ENCODE measurements around the gene STRA6.

DNA sequence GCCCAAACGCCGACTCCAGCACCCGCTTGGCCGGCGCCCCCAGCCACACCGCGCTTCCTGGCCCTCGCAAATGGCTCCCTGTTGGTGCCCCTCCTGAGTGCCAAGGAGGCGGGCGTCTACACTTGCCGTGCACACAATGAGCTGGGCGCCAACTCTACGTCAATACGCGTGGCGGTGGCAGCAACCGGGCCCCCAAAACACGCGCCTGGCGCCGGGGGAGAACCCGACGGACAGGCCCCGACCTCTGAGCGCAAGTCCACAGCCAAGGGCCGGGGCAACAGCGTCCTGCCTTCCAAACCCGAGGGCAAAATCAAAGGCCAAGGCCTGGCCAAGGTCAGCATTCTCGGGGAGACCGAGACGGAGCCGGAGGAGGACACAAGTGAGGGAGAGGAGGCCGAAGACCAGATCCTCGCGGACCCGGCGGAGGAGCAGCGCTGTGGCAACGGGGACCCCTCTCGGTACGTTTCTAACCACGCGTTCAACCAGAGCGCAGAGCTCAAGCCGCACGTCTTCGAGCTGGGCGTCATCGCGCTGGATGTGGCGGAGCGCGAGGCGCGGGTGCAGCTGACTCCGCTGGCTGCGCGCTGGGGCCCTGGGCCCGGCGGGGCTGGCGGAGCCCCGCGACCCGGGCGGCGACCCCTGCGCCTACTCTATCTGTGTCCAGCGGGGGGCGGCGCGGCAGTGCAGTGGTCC lies 68.7 kb downstream of the STRA6 start:
- TF ChIP-seq POLR2A (IDR thresholded peaks at IDR 0.05) (no peak), EP300 (IDR thresholded peaks at IDR 0.05) (no peak)
- TF ChIP-seq, protein P1, sequence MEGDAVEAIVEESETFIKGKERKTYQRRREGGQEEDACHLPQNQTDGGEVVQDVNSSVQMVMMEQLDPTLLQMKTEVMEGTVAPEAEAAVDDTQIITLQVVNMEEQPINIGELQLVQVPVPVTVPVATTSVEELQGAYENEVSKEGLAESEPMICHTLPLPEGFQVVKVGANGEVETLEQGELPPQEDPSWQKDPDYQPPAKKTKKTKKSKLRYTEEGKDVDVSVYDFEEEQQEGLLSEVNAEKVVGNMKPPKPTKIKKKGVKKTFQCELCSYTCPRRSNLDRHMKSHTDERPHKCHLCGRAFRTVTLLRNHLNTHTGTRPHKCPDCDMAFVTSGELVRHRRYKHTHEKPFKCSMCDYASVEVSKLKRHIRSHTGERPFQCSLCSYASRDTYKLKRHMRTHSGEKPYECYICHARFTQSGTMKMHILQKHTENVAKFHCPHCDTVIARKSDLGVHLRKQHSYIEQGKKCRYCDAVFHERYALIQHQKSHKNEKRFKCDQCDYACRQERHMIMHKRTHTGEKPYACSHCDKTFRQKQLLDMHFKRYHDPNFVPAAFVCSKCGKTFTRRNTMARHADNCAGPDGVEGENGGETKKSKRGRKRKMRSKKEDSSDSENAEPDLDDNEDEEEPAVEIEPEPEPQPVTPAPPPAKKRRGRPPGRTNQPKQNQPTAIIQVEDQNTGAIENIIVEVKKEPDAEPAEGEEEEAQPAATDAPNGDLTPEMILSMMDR (IDR thresholded peaks at IDR 0.05): no peak
